ENCODE data around the gene ZDHHC14.

GRCh38 chr6:157420497-157420896 lies 39.5 kb downstream of the ZDHHC14 start:
- no peak for TF ChIP-seq EZH2phosphoT487 (IDR thresholded peaks at IDR 0.05; ENCODE audit: borderline replicate concordance, low read length)
- TF ChIP-seq CTCF (IDR thresholded peaks at IDR 0.05; ENCODE audit: low read depth, low read length, poor library complexity, severe bottlenecking), result no peak
